ENCODE measurements around the gene TMEM63A.
"Not testable (repeated sequence)": the region's sequence is repeated elsewhere in the genome, so short reads cannot be mapped to it uniquely, and the experiment has no call there.

TMEM63A gene

GRCh38 chr1:225808136-225808535 is 74.0 kb downstream of the TMEM63A start:
- H3K4me1 ChIP-seq, result peaks cover 17% of the 10 kb centered on the region
- no peak overlapping the region for H3K4me2 ChIP-seq
- H3K9me3 ChIP-seq, result no peaks in the 10 kb centered on the region
- no peak for TF ChIP-seq Cebpa-rat (IDR thresholded peaks at IDR 0.05)
- H3K27ac ChIP-seq, result no peak overlapping the region
- H3K4me3 ChIP-seq, result no peak overlapping the region
- no peaks in the 10 kb centered on the region; the same call in 1 of the 2 replicates for H3K27me3 ChIP-seq
- no peak overlapping the region for H3K9ac ChIP-seq
- H4K20me1 ChIP-seq, result peaks cover 20% of the 10 kb centered on the region; the same call in 1 of the 2 replicates
- H3K36me3 ChIP-seq, result no peaks in the 10 kb centered on the region

GRCh38 chr1:225806736-225807135 is 75.4 kb downstream of the TMEM63A start:
- H3K27me3 ChIP-seq, H3K4me3 ChIP-seq, H3K27ac ChIP-seq, H3K9ac ChIP-seq, H3K4me2 ChIP-seq, H3K9me3 ChIP-seq, H3K36me3 ChIP-seq: not testable (repeated sequence)
- Histone ChIP-seq H3K4me1 (peaks cover 16% of the 10 kb centered on the region), H4K20me1 (peaks cover 14% of the 10 kb centered on the region; the same call in 1 of the 2 replicates)

- no peak overlapping the region for H3K27ac ChIP-seq
- no peak for TF ChIP-seq Cebpa-rat (IDR thresholded peaks at IDR 0.05)
Observed at GRCh38 chr1:225806249-225806648, 75.9 kb downstream of the TMEM63A start.

GRCh38 chr1:225801146-225801545 is 81.0 kb downstream of the TMEM63A start:
- H3K4me2 ChIP-seq, H3K9me3 ChIP-seq, H4K20me1 ChIP-seq, H3K4me3 ChIP-seq, H3K27me3 ChIP-seq, H3K9ac ChIP-seq, H3K27ac ChIP-seq, H3K4me1 ChIP-seq: not testable (repeated sequence)
- H3K36me3 ChIP-seq, result peaks cover 29% of the 10 kb centered on the region

More at GRCh38 chr1:225806249-225806648, 75.9 kb downstream of the TMEM63A start:
- Histone ChIP-seq H3K27me3 (no peaks in the 10 kb centered on the region; the same call in 1 of the 2 replicates), H3K9ac (no peak overlapping the region), H3K9me3 (no peaks in the 10 kb centered on the region), H3K4me3 (no peak overlapping the region), H3K4me2 (no peak overlapping the region), H3K4me1 (peaks cover 16% of the 10 kb centered on the region), H4K20me1 (peaks cover 10% of the 10 kb centered on the region; the same call in 1 of the 2 replicates), H3K36me3 (no peaks in the 10 kb centered on the region)

- H3K9me3 ChIP-seq, result peaks cover 53% of the 10 kb centered on the region
- H3K9ac ChIP-seq, H3K27ac ChIP-seq, H3K4me3 ChIP-seq, H3K27me3 ChIP-seq, H4K20me1 ChIP-seq, H3K4me2 ChIP-seq, H3K4me1 ChIP-seq: not testable (repeated sequence)
- H3K36me3 ChIP-seq, result peaks cover 78% of the 10 kb centered on the region
Observed at GRCh38 chr1:225796097-225796496, 86.1 kb downstream of the TMEM63A start.
